ENCODE data around the gene MED12. TPM values are rescaled to one million over a fixed set of nuclear protein-coding genes. Genes with fewer than 3 reads are reported as not detected.

Gene MED12
- total RNA-seq, 1 donor from 2014 or later: 58.5 TPM

DNA sequence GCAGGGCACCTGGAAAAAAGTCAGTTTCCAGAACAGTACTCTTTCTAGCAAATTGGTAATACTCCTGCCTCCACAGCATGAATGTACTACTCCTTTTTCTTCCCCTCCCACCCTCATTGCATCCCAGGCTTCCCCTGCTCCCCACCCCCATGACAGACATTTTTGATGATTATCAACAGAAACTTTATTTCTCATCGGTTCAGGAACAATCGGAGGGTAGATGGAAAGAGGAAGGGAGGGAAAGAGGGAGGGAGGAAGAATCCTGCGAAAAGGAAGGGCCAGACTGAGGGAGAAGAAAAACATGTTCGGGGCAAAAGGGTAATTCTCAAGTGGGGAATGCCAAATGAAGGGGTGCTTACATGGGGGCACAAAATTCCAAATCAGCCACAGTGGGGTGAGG is 11.2 kb upstream of the MED12 start:
- no peak overlapping the region for H3K4me3 Mint-ChIP-seq (ENCODE audit: unreplicated experiment)
- no peak overlapping the region for H3K27ac Mint-ChIP-seq (ENCODE audit: unreplicated experiment)
- H3K27me3 Mint-ChIP-seq (ENCODE audit: unreplicated experiment): no peaks in the 10 kb centered on the region
- no peak for DNase-seq (ENCODE audit: extremely low spot score, unreplicated experiment)
- no peaks in the 10 kb centered on the region for H3K9me3 Mint-ChIP-seq (ENCODE audit: unreplicated experiment)
- H3K4me1 Mint-ChIP-seq (ENCODE audit: unreplicated experiment): peaks cover 16% of the 10 kb centered on the region
- H3K36me3 Mint-ChIP-seq (ENCODE audit: unreplicated experiment): no peaks in the 10 kb centered on the region
- TF ChIP-seq, protein P1, sequence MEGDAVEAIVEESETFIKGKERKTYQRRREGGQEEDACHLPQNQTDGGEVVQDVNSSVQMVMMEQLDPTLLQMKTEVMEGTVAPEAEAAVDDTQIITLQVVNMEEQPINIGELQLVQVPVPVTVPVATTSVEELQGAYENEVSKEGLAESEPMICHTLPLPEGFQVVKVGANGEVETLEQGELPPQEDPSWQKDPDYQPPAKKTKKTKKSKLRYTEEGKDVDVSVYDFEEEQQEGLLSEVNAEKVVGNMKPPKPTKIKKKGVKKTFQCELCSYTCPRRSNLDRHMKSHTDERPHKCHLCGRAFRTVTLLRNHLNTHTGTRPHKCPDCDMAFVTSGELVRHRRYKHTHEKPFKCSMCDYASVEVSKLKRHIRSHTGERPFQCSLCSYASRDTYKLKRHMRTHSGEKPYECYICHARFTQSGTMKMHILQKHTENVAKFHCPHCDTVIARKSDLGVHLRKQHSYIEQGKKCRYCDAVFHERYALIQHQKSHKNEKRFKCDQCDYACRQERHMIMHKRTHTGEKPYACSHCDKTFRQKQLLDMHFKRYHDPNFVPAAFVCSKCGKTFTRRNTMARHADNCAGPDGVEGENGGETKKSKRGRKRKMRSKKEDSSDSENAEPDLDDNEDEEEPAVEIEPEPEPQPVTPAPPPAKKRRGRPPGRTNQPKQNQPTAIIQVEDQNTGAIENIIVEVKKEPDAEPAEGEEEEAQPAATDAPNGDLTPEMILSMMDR (IDR thresholded peaks at IDR 0.05): no peak

DNA sequence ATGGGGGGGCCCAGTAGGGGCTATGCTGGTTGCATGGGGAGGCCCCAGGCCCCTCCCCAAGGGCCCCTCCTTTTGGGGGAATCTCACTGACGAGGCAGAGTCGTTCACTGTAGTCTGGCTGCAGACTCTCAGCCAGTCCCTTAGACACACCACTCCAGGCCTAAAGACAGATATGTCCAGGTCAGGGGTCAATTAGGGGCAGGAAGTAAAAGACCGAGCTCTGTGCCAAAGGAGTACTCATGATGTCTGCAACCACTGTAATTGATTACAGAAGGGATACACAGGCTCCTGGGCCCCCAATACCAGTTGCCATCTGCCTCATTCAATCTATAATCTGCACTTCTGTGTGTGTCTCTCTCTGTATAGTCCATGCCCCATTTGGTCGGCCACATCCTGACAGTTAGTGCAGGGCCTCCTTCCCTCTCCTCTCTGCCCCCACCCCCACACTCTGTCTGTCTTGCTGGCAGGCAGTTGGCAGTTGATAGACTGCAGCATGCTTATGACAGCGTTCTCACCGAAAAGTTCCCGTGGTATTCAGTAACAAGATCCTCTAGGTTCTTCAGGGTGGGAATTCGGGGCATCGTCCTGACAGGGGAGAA is 10.5 kb upstream of the MED12 start:
- no peak overlapping the region for H3K27ac Mint-ChIP-seq (ENCODE audit: unreplicated experiment)
- H3K9me3 Mint-ChIP-seq (ENCODE audit: unreplicated experiment): no peaks in the 10 kb centered on the region
- no peaks in the 10 kb centered on the region for H3K36me3 Mint-ChIP-seq (ENCODE audit: unreplicated experiment)
- TF ChIP-seq, protein P1 (IDR thresholded peaks at IDR 0.05): no peak
- H3K4me3 Mint-ChIP-seq (ENCODE audit: unreplicated experiment): no peak overlapping the region
- no peaks in the 10 kb centered on the region for H3K27me3 Mint-ChIP-seq (ENCODE audit: unreplicated experiment)
- no peak for DNase-seq (ENCODE audit: extremely low spot score, unreplicated experiment)
- H3K4me1 Mint-ChIP-seq (ENCODE audit: unreplicated experiment): peaks cover 12% of the 10 kb centered on the region

DNA sequence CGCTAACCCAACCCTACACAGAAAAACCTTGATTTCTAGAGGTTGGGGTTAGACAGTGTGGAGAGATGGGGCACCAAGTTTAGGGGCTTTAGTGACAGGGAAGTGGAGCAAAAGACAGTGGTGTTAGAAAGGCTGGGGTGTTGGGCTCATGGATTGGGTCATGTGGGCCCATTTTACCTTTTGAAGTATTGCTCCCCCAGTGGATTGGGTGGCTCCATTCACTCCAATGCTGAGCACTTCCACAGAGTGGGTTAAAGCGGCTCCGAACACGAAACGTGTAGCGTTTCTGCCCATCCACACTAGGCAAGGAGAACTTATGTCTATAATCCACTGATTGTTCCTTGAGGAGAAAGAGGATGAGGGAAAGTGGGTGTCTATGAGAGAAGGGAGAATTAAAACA is 9.3 kb upstream of the MED12 start:
- H3K27me3 Mint-ChIP-seq (ENCODE audit: unreplicated experiment): no peaks in the 10 kb centered on the region
- H3K36me3 Mint-ChIP-seq (ENCODE audit: unreplicated experiment): no peaks in the 10 kb centered on the region
- TF ChIP-seq, protein P1 (IDR thresholded peaks at IDR 0.05): no peak
- no peak for DNase-seq (ENCODE audit: extremely low spot score, unreplicated experiment)
- no peak overlapping the region for H3K27ac Mint-ChIP-seq (ENCODE audit: unreplicated experiment)
- H3K9me3 Mint-ChIP-seq (ENCODE audit: unreplicated experiment): no peaks in the 10 kb centered on the region
- H3K4me3 Mint-ChIP-seq (ENCODE audit: unreplicated experiment): no peak overlapping the region
- peaks cover 4% of the 10 kb centered on the region for H3K4me1 Mint-ChIP-seq (ENCODE audit: unreplicated experiment)

DNA sequence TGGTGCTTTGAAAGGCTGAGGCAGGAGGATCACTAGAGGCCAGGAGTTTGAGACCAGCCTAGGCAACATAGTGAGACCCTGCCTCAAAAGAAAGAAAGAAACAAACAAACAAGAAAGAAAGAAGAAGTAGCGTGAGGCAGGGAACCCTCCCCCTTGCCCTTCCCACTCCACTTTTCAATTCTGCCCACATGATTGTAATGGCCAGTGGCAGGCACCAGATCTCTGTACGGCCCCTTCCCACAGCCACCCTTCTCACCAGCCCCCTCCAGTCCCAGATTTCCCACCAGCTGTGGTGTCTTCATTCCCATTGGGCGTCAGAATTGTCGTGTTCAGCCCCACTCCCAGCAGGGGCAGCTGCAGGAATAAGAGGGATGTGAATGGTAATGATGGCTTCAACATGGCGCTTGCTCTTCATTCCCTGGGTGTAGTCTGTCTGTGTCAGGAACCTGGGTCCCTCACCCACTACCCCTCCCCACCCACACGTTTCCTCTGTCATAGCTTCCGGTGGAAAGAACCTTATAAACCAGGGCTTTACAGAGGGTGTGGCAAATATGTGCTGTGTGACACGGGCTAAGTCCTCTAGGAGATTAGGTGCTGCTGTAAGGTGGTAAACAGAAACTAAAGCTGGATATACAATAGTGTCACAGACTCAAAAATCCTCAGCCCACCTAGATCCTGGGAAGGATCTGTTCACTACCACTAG is 7.1 kb upstream of the MED12 start, which contains the start of gene IL2RG:
Gene IL2RG (minus strand): TSS at position 437 of the 703 bp plus-strand sequence. CDS start 38 bp downstream, at position 399.
- no peaks in the 10 kb centered on the region for H3K27me3 Mint-ChIP-seq (ENCODE audit: unreplicated experiment)

DNA sequence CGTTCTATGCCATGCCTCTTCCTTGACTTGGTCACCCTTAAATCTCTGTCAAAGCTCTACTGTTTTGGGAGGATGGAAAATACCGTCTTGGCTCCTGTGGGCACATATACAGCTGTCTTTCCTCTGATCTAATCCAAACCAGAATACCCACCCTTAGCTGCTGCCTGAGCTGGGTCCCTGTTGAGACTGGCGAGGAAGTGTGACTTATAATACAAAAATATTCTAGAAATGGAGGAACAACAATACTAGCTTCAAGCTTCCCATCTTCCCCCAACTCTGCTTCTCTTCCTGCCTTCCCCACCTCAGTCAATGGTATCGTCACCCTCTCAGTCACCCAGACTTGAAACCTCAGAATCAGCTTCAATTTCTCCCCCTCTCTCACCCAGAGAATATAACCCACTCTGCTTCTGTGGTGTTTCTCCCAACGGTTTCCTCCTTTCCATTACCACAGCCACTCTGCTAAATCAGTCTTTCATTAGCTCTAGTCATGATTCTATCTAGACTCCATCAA is 6.4 kb upstream of the MED12 start:
- Mint-ChIP-seq H3K27me3 (ENCODE audit: unreplicated experiment) (no peaks in the 10 kb centered on the region), H3K9me3 (ENCODE audit: unreplicated experiment) (no peaks in the 10 kb centered on the region), H3K27ac (ENCODE audit: unreplicated experiment) (no peak overlapping the region), H3K4me3 (ENCODE audit: unreplicated experiment) (no peak overlapping the region), H3K4me1 (ENCODE audit: unreplicated experiment) (no peaks in the 10 kb centered on the region), H3K36me3 (ENCODE audit: unreplicated experiment) (no peaks in the 10 kb centered on the region)
- no peak for DNase-seq (ENCODE audit: extremely low spot score, unreplicated experiment)
- TF ChIP-seq, protein P1 (IDR thresholded peaks at IDR 0.05): no peak

More for the DNA sequence above, 7.1 kb upstream of the MED12 start, which contains the start of gene IL2RG:
- TF ChIP-seq, protein P1 (IDR thresholded peaks at IDR 0.05): no peak
- H3K4me3 Mint-ChIP-seq (ENCODE audit: unreplicated experiment): no peak within 1 kb of the TSS
- H3K4me1 Mint-ChIP-seq (ENCODE audit: unreplicated experiment): no peaks in the 10 kb centered on the region
- no peak for DNase-seq (ENCODE audit: extremely low spot score, unreplicated experiment)
- no peak within 1 kb of the TSS for H3K27ac Mint-ChIP-seq (ENCODE audit: unreplicated experiment)
- no peaks in the 10 kb centered on the region for H3K36me3 Mint-ChIP-seq (ENCODE audit: unreplicated experiment)
- no peaks in the 10 kb centered on the region for H3K9me3 Mint-ChIP-seq (ENCODE audit: unreplicated experiment)

Measured in osteocyte (in vitro differentiated cells).